ENCODE data around the gene DLG3. TPM values are rescaled to one million over a fixed set of nuclear protein-coding genes. Genes with fewer than 3 reads are reported as not detected.
A peak's percentile ranks its signal among the peaks of the same experiment; 100 is the strongest.
"Not testable (repeated sequence)": the region's sequence is repeated elsewhere in the genome, so short reads cannot be mapped to it uniquely, and the experiment has no call there.

DLG3 gene
- total RNA-seq, 1 donor from 2014 or later: 107 TPM

- Mint-ChIP-seq H3K4me1 (ENCODE audit: low read depth) (peaks cover 22% of the 10 kb centered on the region), H3K9me3 (ENCODE audit: low read depth) (peaks cover 17% of the 10 kb centered on the region), H3K36me3 (ENCODE audit: insufficient read depth) (peaks cover 19% of the 10 kb centered on the region), H3K4me3 (ENCODE audit: low read depth) (no peak overlapping the region), H3K27ac (no peak overlapping the region), H3K27me3 (no peaks in the 10 kb centered on the region)
- TF ChIP-seq, protein P1, sequence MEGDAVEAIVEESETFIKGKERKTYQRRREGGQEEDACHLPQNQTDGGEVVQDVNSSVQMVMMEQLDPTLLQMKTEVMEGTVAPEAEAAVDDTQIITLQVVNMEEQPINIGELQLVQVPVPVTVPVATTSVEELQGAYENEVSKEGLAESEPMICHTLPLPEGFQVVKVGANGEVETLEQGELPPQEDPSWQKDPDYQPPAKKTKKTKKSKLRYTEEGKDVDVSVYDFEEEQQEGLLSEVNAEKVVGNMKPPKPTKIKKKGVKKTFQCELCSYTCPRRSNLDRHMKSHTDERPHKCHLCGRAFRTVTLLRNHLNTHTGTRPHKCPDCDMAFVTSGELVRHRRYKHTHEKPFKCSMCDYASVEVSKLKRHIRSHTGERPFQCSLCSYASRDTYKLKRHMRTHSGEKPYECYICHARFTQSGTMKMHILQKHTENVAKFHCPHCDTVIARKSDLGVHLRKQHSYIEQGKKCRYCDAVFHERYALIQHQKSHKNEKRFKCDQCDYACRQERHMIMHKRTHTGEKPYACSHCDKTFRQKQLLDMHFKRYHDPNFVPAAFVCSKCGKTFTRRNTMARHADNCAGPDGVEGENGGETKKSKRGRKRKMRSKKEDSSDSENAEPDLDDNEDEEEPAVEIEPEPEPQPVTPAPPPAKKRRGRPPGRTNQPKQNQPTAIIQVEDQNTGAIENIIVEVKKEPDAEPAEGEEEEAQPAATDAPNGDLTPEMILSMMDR (IDR thresholded peaks at IDR 0.05; ENCODE audit: unreplicated experiment): no peak
- DNase-seq (ENCODE audit: low spot score, unreplicated experiment): no peak
Measured at GRCh38 chrX:70505451-70505841, 60.8 kb downstream of the DLG3 start.

DNA sequence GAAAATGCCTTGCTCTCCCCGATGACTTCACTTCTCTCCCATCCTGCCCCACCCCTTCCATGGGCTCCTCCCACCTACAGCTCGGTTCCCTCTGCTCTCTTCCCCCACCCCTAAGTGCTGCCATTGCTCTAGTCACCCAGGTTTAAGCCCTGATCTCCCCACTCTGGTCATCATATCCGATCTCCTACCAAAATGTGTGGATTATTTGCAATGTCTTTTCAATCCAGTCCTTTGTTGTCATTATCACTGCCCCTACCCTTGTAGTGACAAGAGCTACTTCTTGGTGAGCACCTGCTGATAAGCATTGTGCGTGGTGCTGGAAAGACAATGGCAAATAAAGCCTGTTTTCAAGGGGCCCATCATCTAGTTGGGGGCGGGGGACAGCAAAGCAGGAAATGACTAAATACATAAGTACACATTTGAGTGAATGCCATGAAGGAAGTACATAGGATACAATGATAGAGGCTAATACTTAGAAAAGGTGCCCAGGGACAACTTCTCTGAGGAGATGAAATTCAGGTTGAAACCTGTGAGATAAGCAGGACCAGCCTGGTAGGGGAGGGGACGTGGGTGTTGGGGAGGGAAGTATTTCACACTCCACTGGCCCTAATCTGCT lies 63.8 kb downstream of the DLG3 start:
- Mint-ChIP-seq H3K9me3 (ENCODE audit: low read depth) (peaks cover 21% of the 10 kb centered on the region), H3K27ac (peak overlapping the region; percentile 34), H3K36me3 (ENCODE audit: insufficient read depth) (peaks cover 8% of the 10 kb centered on the region), H3K4me1 (ENCODE audit: low read depth) (peaks cover 23% of the 10 kb centered on the region), H3K27me3 (no peaks in the 10 kb centered on the region), H3K4me3 (ENCODE audit: low read depth) (no peak overlapping the region)
- DNase-seq (ENCODE audit: low spot score, unreplicated experiment): no peak
- TF ChIP-seq, protein P1 (IDR thresholded peaks at IDR 0.05; ENCODE audit: unreplicated experiment): no peak

DNA sequence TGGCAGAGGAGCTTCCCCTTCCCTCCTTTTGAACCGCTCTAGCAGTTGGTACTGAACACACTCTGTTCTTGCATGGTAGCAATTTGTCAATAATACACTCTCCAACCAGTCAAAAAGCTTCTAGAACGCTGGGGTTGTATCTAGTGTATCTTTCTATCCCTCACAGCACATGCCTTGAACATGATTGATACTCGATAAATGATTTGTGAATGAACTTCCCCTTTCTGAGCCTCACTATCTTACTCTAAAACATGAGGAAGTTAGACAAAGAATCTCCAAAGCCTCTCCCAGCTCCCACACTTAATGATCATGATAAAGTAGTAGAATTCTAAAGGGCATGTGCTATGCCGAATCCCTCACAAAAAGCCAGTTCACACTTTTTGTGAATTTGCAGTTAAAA lies 64.4 kb downstream of the DLG3 start:
- H3K36me3 Mint-ChIP-seq (ENCODE audit: insufficient read depth): peaks cover 8% of the 10 kb centered on the region
- DNase-seq (ENCODE audit: low spot score, unreplicated experiment): no peak
- peaks cover 23% of the 10 kb centered on the region for H3K4me1 Mint-ChIP-seq (ENCODE audit: low read depth)
- peaks cover 24% of the 10 kb centered on the region for H3K9me3 Mint-ChIP-seq (ENCODE audit: low read depth)
- TF ChIP-seq, protein P1 (IDR thresholded peaks at IDR 0.05; ENCODE audit: unreplicated experiment): no peak
- H3K4me3 Mint-ChIP-seq (ENCODE audit: low read depth): no peak overlapping the region
- H3K27ac Mint-ChIP-seq: no peak overlapping the region
- no peaks in the 10 kb centered on the region for H3K27me3 Mint-ChIP-seq

GRCh38 chrX:70515270-70515669 lies 70.6 kb downstream of the DLG3 start:
- H3K9me3 Mint-ChIP-seq (ENCODE audit: low read depth): peaks cover 26% of the 10 kb centered on the region
- not testable (repeated sequence) for H3K36me3 Mint-ChIP-seq (ENCODE audit: insufficient read depth); DNase-seq (ENCODE audit: low spot score, unreplicated experiment); H3K4me3 Mint-ChIP-seq (ENCODE audit: low read depth); H3K27me3 Mint-ChIP-seq; H3K4me1 Mint-ChIP-seq (ENCODE audit: low read depth); H3K27ac Mint-ChIP-seq

GRCh38 chrX:70515692-70516091 lies 71.1 kb downstream of the DLG3 start:
- not testable (repeated sequence) for H3K4me3 Mint-ChIP-seq (ENCODE audit: low read depth); H3K27me3 Mint-ChIP-seq; H3K4me1 Mint-ChIP-seq (ENCODE audit: low read depth); H3K36me3 Mint-ChIP-seq (ENCODE audit: insufficient read depth); DNase-seq (ENCODE audit: low spot score, unreplicated experiment); H3K27ac Mint-ChIP-seq
- H3K9me3 Mint-ChIP-seq (ENCODE audit: low read depth): peaks cover 25% of the 10 kb centered on the region

- TF ChIP-seq, protein P1 (IDR thresholded peaks at IDR 0.05; ENCODE audit: unreplicated experiment): no peak
- Mint-ChIP-seq H3K27ac (peak overlapping the region; percentile 92), H3K9me3 (ENCODE audit: low read depth) (peaks cover 15% of the 10 kb centered on the region), H3K4me3 (ENCODE audit: low read depth) (no peak overlapping the region), H3K27me3 (no peaks in the 10 kb centered on the region), H3K36me3 (ENCODE audit: insufficient read depth) (peaks cover 7% of the 10 kb centered on the region), H3K4me1 (ENCODE audit: low read depth) (peaks cover 24% of the 10 kb centered on the region)
- peak; percentile 25 for DNase-seq (ENCODE audit: low spot score, unreplicated experiment)
Measured at GRCh38 chrX:70525733-70526132, 81.1 kb downstream of the DLG3 start.

Measured in progenitor cell of endocrine pancreas (in vitro differentiated cells).